ENCODE data around the gene POU3F1.

DNA sequence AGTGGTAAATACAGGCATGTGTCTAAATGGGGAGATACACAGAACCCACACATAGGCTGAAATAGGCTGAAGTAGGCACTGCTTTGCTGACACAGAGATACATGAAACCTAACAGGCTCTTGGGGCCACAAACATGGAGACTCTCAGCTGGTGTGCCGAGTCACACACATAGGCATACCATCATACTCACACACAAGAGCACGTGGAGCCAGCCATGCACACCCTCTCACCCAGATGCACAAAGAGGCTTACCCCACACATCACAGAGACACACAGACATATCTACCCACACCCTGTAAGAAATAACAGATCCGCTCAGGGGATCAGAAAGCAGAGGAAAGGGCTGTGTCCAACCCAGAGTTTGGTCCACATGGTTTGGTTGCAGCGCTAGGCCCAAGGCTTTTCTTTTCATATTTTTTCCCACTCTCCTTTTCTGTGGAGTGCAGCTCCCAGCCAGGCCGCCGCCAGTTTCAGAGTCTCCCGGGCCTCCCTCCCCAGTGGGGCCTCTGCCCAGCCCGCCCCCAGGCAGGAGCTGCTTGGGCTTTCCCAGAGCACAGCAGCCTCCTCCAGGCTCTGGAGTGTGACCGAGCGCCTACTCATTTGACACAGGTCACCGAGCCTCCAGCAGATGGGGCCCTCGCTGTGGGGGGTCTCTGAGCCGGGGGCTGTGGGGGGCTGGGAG lies 3.9 kb upstream of the POU3F1 start:
- TF ChIP-seq POLR2AphosphoS5 (IDR thresholded peaks at IDR 0.05) (no peak), CTCF (IDR thresholded peaks at IDR 0.05) (no peak), POLR2A (IDR thresholded peaks at IDR 0.05) (no peak)
